Liver (tissue), 9 donors: ENCODE results near the gene MPV17. TPM values are rescaled to one million over a fixed set of nuclear protein-coding genes. Genes with fewer than 3 reads are reported as not detected.

Source experiments
- DNase-seq: peaks from one replicate; pipeline ENCODE4 v3.0.0-alpha.2; 2017; ENCODE audit warnings: low spot score
- H3K27ac ChIP-seq, 2 donors: one replicate each; pipeline ENCODE4 v1.7.0; 2013; ENCODE audit warnings: inconsistent platforms in 2 of 2, low read length in 2 of 2, control low read depth in 1 of 2, low read depth in 1 of 2, mild to moderate bottlenecking in 1 of 2
- H3K27me3 ChIP-seq, 4 donors: one replicate each; pipeline versions ENCODE4 v1.6.1 to v1.7.0; 2013; ENCODE audit warnings: low read length in 3 of 4, inconsistent platforms in 1 of 4, mild to moderate bottlenecking in 1 of 4, moderate library complexity in 1 of 4; ENCODE audit not compliant: control insufficient read depth in 4 of 4, insufficient read depth in 4 of 4
- H3K36me3 ChIP-seq, 4 donors: one replicate each; pipeline versions ENCODE4 v1.6.1 to v1.7.0; 2013; ENCODE audit warnings: low read length in 3 of 4, mild to moderate bottlenecking in 3 of 4, low read depth in 1 of 4, moderate library complexity in 1 of 4; ENCODE audit not compliant: control insufficient read depth in 4 of 4, insufficient read depth in 3 of 4
- H3K4me1 ChIP-seq, 4 donors: one replicate each; pipeline versions ENCODE4 v1.6.1 to v1.7.0; 2013; ENCODE audit warnings: low read length in 3 of 4, mild to moderate bottlenecking in 3 of 4, moderate library complexity in 1 of 4; ENCODE audit not compliant: control insufficient read depth in 4 of 4, insufficient read depth in 4 of 4
- H3K4me3 ChIP-seq, 3 donors: one replicate each; pipeline versions ENCODE4 v1.6.1 to v1.7.0; 2013; ENCODE audit warnings: low read length in 3 of 3, control low read depth in 1 of 3, low read depth in 1 of 3, mild to moderate bottlenecking in 1 of 3
- H3K9ac ChIP-seq, 2 donors: one replicate each; pipeline ENCODE4 v1.7.0; 2013; ENCODE audit warnings: low read length in 2 of 2, mild to moderate bottlenecking in 2 of 2, moderate library complexity in 2 of 2, control low read depth in 1 of 2, low read depth in 1 of 2
- H3K9me3 ChIP-seq, 4 donors: one replicate each; pipeline versions ENCODE4 v1.6.1 to v1.7.0; 2013; ENCODE audit warnings: low read length in 3 of 4; ENCODE audit not compliant: control insufficient read depth in 4 of 4
- EGR1 ChIP-seq, 2 donors: IDR thresholded peaks; 2 replicates each; pipeline ENCODE4 v1.6.1; 2016 to 2018; ENCODE audit warnings: antibody characterized with exemption in 2 of 2, low read depth in 2 of 2
- FOXA1 ChIP-seq: IDR thresholded peaks from 2 replicates; pipeline ENCODE4 v1.6.1; 2016; ENCODE audit warnings: antibody characterized with exemption
- FOXA2 ChIP-seq: IDR thresholded peaks from 2 replicates; pipeline ENCODE4 v1.6.1; 2016; ENCODE audit warnings: antibody characterized with exemption
- GABPA ChIP-seq, 2 donors: IDR thresholded peaks in 1 of 2; conservative IDR thresholded peaks in 1 of 2; 2 replicates each; pipeline ENCODE4 v1.6.1; 2016; ENCODE audit warnings: antibody characterized with exemption in 2 of 2, mild to moderate bottlenecking in 1 of 2, moderate library complexity in 1 of 2
- HNF4A ChIP-seq, 2 donors: conservative IDR thresholded peaks; 2 replicates each; pipeline ENCODE4 v1.6.1; 2016; ENCODE audit warnings: antibody characterized with exemption in 2 of 2, mild to moderate bottlenecking in 2 of 2
- HNF4G ChIP-seq: IDR thresholded peaks from 2 replicates; pipeline ENCODE4 v1.6.1; 2016; ENCODE audit warnings: antibody characterized with exemption
- JUND ChIP-seq, 2 donors: IDR thresholded peaks; 2 replicates each; pipeline ENCODE4 v1.6.1; 2016; ENCODE audit warnings: antibody characterized with exemption in 2 of 2
- NR2F2 ChIP-seq: IDR thresholded peaks from 2 replicates; pipeline ENCODE4 v1.6.1; 2016; ENCODE audit warnings: antibody characterized with exemption
- RAD21 ChIP-seq, 2 donors: IDR thresholded peaks; 2 replicates each; pipeline ENCODE4 v1.6.1; 2016; ENCODE audit warnings: antibody characterized with exemption in 2 of 2, mild to moderate bottlenecking in 2 of 2
- RXRA ChIP-seq, 2 donors: IDR thresholded peaks; 2 replicates each; pipeline ENCODE4 v1.6.1; 2017 to 2018; ENCODE audit warnings: antibody characterized with exemption in 2 of 2, mild to moderate bottlenecking in 1 of 2
- SP1 ChIP-seq: IDR thresholded peaks from 2 replicates; pipeline ENCODE4 v1.6.1; 2018; ENCODE audit warnings: antibody characterized with exemption, mild to moderate bottlenecking
- TAF1 ChIP-seq: conservative IDR thresholded peaks from 2 replicates; pipeline ENCODE4 v1.6.1; 2016; ENCODE audit warnings: antibody characterized with exemption, mild to moderate bottlenecking
- YY1 ChIP-seq: IDR thresholded peaks from 2 replicates; pipeline ENCODE4 v1.6.1; 2016; ENCODE audit warnings: antibody characterized with exemption, mild to moderate bottlenecking
- WGBS: extraction: QIAGEN DNeasy Blood & Tissue Kit; methylation state at CpG from one replicate; pipeline ENCODE4 v1.1.7; 2013; 5-methylcytosine and 5-hydroxymethylcytosine counted together
- polyA plus RNA-seq, 2 donors: library from polyadenylated mRNA; stranded (reverse) in 1 of 2; unstranded in 1 of 2; fragments of 200-250 nt in 1 of 2; fragments of >200 nt in 1 of 2; fragmentation: Nextera tagmentation in 1 of 2; extraction: Ambion mirVana in 1 of 2; gene quantifications; one replicate each; pipeline versions ENCODE4 v1.2.1 to v1.2.3, GENCODE V29; 2013 to 2015
- total RNA-seq, 2 donors: library from RNA; depleted of rRNA; stranded (reverse); fragments of >200 nt; gene quantifications; one replicate each; pipeline ENCODE4 v1.2.3, GENCODE V29; 2014
- TF ChIP-seq, protein P1 (sequence below): IDR thresholded peaks from 2 replicates; pipeline ENCODE4 v1.6.1; 2016; ENCODE audit warnings: antibody characterized with exemption
- TF ChIP-seq, protein P2 (sequence below): fragments of 150-350 bp; IDR thresholded peaks from 2 replicates; pipeline ENCODE4 v1.5.1; 2017; ENCODE audit warnings: improper control_type of control experiment, low read depth, low read length; ENCODE audit not compliant: missing input control
- TF ChIP-seq, protein P3 (sequence below): IDR thresholded peaks from 2 replicates; pipeline ENCODE4 v1.6.1; 2016; ENCODE audit warnings: antibody characterized with exemption
- TF ChIP-seq, protein P4 (sequence below): IDR thresholded peaks from 2 replicates; pipeline ENCODE4 v1.6.1; 2016; ENCODE audit warnings: antibody characterized with exemption
- TF ChIP-seq, protein P5 (sequence below): IDR thresholded peaks from 2 replicates; pipeline ENCODE4 v1.6.1; 2016; ENCODE audit warnings: antibody characterized with exemption, mild to moderate bottlenecking
- donor health status: healthy.
- donor health status: healthy.
- donor health status: healthy.
- donor health status: healthy.
- donor health status: healthy.

MPV17 gene
- total and polyA plus RNA-seq, 4 donors = 13.9 to 29.6 (median 21.8) TPM

DNA sequence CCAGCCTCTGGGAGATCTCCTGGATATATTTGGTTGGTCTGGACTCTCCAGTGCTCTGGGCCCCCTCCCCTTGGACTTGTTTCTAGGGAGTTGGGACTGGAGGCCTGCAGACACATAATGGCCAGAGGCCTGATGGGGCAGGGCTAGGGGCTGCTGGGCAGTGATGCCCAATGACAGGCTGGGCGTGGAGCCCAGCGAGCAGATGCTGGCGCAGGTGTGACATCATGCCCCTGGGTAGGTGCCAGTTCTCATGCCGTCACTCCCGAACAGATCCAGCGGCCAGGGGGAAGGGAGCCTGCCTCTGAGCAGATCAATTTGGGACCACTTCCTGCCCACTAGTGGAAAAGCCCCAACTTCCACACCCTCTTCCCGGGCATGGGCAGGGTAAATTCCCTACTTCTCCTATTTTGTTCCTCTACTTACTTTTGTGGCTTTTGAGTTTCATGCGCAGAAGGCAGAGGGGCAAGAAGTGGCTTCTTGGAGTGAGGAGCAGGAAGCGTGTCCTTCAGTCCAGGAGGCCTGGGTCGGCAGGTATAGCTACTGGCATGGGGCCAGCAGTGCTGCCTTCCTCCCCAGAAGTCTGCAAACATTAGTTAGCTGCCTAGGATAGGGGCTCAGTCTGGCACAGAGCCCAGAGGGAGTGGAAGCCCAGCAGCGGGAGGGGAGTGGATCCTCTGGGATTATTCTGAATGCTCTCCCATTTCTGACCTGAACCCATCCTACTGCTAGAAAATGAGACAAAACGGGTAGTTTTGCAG is 6.1 kb downstream of the MPV17 start:
- Histone ChIP-seq H3K9me3 (no peaks in the 10 kb centered on the region), H3K9ac (no peak overlapping the region), H3K27ac (no peak overlapping the region), H3K36me3 (peaks cover 0 to 2% (median 0%) of the 10 kb centered on the region in 4 donors), H3K27me3 (no peaks in the 10 kb centered on the region), H3K4me3 (no peak overlapping the region), H3K4me1 (peaks cover 0 to 5% (median 2%) of the 10 kb centered on the region in 4 donors)
- no peak for TF ChIP-seq JUND (IDR thresholded peaks at IDR 0.05)
- no peak for DNase-seq
- 84% methylated on average over 12 of the region's 12 CpGs for WGBS

DNA sequence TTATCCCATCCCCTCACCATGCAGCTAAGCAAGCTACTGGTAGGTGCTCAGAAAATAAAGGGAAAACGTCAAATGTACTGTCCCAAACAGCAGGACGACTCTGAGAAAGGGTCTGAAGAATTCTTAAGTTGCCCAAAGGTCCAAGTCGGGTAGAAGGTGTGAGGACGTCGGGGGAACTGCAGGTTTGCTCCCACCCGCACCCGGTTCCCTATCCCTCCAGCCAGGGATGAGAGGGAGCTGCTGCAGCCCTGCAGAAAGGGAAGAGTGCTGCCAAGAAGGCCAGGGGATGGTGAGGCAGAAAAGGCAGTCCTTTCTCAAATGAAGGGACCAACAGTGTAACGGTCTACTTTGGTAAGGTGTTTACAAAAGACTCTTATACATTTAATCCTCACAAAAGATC is 7.8 kb downstream of the MPV17 start:
- 87% methylated on average over 8 of the region's 8 CpGs for WGBS
- no peaks in the 10 kb centered on the region for H3K27me3 ChIP-seq
- DNase-seq = no peak
- no peaks in the 10 kb centered on the region for H3K4me1 ChIP-seq
- peaks cover 0 to 8% (median 2%) of the 10 kb centered on the region in 4 donors for H3K36me3 ChIP-seq
- TF ChIP-seq SP1 = no peak
- no peak for TF ChIP-seq RXRA (IDR thresholded peaks at IDR 0.05)
- TF ChIP-seq TAF1 = no peak
- TF ChIP-seq HNF4A (conservative IDR thresholded peaks at IDR 0.05) = no peak
- TF ChIP-seq GABPA (IDR thresholded peaks at IDR 0.05 in 1 of 2, conservative IDR thresholded peaks at IDR 0.05 in 1 of 2) = no peak
- TF ChIP-seq FOXA1 = no peak
- no peak for TF ChIP-seq HNF4G
- no peak for TF ChIP-seq FOXA2
- TF ChIP-seq, protein P1, sequence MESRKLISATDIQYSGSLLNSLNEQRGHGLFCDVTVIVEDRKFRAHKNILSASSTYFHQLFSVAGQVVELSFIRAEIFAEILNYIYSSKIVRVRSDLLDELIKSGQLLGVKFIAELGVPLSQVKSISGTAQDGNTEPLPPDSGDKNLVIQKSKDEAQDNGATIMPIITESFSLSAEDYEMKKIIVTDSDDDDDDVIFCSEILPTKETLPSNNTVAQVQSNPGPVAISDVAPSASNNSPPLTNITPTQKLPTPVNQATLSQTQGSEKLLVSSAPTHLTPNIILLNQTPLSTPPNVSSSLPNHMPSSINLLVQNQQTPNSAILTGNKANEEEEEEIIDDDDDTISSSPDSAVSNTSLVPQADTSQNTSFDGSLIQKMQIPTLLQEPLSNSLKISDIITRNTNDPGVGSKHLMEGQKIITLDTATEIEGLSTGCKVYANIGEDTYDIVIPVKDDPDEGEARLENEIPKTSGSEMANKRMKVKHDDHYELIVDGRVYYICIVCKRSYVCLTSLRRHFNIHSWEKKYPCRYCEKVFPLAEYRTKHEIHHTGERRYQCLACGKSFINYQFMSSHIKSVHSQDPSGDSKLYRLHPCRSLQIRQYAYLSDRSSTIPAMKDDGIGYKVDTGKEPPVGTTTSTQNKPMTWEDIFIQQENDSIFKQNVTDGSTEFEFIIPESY = no peak
- TF ChIP-seq, protein P2, sequence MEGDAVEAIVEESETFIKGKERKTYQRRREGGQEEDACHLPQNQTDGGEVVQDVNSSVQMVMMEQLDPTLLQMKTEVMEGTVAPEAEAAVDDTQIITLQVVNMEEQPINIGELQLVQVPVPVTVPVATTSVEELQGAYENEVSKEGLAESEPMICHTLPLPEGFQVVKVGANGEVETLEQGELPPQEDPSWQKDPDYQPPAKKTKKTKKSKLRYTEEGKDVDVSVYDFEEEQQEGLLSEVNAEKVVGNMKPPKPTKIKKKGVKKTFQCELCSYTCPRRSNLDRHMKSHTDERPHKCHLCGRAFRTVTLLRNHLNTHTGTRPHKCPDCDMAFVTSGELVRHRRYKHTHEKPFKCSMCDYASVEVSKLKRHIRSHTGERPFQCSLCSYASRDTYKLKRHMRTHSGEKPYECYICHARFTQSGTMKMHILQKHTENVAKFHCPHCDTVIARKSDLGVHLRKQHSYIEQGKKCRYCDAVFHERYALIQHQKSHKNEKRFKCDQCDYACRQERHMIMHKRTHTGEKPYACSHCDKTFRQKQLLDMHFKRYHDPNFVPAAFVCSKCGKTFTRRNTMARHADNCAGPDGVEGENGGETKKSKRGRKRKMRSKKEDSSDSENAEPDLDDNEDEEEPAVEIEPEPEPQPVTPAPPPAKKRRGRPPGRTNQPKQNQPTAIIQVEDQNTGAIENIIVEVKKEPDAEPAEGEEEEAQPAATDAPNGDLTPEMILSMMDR = no peak
- no peak for TF ChIP-seq NR2F2
- TF ChIP-seq, protein P3, sequence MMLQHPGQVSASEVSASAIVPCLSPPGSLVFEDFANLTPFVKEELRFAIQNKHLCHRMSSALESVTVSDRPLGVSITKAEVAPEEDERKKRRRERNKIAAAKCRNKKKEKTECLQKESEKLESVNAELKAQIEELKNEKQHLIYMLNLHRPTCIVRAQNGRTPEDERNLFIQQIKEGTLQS = no peak
- TF ChIP-seq, protein P4, sequence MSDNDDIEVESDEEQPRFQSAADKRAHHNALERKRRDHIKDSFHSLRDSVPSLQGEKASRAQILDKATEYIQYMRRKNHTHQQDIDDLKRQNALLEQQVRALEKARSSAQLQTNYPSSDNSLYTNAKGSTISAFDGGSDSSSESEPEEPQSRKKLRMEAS = no peak
- no peak for TF ChIP-seq JUND (IDR thresholded peaks at IDR 0.05)
- TF ChIP-seq, protein P5, sequence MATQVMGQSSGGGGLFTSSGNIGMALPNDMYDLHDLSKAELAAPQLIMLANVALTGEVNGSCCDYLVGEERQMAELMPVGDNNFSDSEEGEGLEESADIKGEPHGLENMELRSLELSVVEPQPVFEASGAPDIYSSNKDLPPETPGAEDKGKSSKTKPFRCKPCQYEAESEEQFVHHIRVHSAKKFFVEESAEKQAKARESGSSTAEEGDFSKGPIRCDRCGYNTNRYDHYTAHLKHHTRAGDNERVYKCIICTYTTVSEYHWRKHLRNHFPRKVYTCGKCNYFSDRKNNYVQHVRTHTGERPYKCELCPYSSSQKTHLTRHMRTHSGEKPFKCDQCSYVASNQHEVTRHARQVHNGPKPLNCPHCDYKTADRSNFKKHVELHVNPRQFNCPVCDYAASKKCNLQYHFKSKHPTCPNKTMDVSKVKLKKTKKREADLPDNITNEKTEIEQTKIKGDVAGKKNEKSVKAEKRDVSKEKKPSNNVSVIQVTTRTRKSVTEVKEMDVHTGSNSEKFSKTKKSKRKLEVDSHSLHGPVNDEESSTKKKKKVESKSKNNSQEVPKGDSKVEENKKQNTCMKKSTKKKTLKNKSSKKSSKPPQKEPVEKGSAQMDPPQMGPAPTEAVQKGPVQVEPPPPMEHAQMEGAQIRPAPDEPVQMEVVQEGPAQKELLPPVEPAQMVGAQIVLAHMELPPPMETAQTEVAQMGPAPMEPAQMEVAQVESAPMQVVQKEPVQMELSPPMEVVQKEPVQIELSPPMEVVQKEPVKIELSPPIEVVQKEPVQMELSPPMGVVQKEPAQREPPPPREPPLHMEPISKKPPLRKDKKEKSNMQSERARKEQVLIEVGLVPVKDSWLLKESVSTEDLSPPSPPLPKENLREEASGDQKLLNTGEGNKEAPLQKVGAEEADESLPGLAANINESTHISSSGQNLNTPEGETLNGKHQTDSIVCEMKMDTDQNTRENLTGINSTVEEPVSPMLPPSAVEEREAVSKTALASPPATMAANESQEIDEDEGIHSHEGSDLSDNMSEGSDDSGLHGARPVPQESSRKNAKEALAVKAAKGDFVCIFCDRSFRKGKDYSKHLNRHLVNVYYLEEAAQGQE = no peak
- TF ChIP-seq RAD21 (IDR thresholded peaks at IDR 0.05) = no peak
- no peak for TF ChIP-seq EGR1 (IDR thresholded peaks at IDR 0.05; ENCODE audit: low read depth in 2 of 2)
- no peak for TF ChIP-seq YY1
- H3K9me3 ChIP-seq = no peaks in the 10 kb centered on the region
- H3K27ac ChIP-seq = no peak overlapping the region
- no peak overlapping the region for H3K4me3 ChIP-seq
- H3K9ac ChIP-seq = no peak overlapping the region
